Fibroblast of gingiva (primary cell): ENCODE results near the gene PSMD4.

ENCODE experiments used
- DNase-seq: peaks from one replicate; pipeline ENCODE4 v3.0.0-alpha.2; 2011; ENCODE audit warnings: low read depth

PSMD4 gene

DNA sequence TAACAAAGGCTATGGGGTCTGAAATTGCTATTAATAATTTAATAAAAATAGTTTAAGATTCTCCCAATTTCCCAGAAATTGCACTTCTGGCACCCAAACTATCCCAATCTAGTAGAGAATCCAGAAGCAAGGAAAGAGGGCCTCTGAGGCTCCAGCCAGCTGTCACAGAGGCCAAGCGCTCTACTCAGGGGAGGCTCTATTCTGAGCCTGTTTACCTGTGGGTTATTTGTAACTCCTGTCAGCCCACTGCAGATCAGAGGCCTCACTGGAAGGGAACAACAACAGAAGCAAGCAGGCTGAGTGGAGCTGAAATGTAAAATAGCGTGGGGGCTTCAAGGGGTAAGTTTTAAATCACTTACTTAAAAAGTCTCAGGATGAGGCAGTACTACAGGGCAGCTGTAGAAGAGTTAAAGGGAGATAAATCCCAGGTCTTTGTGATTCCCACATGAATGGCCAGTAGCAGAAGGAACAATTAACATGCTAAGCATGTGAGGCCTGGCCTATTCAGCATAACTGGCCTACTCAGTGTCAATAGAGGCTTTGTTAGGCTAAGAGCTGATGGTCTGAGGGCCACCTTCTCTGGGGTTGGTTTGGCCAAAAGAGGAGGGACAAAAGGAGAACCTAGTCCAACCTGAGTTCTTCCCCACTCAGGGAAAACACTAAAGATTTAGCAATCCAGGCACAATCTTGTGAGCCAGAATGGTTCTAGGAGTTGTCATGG, 40.4 kb downstream of the PSMD4 start:
- DNase-seq = no peak

DNA sequence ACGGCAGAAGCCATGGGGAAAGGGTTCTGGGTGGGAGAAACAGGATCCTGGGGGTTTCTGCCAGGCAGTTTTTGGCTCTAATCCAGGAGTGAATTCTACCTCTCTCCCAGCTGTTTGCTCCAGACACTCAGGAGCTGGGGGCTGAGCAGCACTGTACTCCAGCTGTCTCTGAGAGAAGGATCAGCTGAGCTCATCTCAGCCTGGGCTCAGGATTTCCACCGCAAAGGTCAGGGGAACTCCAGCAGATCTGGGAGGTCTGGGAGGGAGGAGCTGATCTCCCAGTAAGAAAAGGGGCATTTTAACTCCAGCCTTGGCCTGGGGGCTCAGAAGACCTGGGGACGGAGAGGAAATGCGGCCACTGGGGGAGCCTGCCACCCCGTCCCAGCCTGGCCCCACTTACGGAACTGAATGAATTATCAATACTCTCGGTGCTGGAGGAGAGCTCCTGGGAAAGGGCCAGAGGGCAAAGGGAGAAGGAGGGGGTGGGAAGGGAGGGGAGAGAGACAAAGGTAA, 55.3 kb downstream of the PSMD4 start:
- DNase-seq = peak; percentile 27

DNA sequence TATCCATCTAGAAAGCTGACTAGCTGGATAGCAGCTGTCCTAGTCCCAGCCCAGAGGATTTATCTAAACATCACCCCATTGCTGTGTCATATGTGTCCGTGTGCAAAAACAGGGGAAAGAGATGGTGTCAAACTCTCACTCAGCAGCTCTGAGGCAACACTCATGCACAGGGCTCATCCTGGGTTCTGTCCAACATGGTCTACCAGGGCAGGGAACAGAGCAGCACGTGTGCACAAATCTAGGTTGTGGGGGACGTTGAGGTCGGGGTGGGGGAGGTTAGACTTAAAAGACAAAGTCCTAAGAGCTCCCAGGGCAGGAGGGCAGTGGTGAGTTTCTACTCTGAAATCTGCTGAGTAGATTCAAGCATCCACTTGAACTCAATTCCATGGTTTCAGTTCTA, 56.5 kb downstream of the PSMD4 start:
- DNase-seq = no peak

DNA sequence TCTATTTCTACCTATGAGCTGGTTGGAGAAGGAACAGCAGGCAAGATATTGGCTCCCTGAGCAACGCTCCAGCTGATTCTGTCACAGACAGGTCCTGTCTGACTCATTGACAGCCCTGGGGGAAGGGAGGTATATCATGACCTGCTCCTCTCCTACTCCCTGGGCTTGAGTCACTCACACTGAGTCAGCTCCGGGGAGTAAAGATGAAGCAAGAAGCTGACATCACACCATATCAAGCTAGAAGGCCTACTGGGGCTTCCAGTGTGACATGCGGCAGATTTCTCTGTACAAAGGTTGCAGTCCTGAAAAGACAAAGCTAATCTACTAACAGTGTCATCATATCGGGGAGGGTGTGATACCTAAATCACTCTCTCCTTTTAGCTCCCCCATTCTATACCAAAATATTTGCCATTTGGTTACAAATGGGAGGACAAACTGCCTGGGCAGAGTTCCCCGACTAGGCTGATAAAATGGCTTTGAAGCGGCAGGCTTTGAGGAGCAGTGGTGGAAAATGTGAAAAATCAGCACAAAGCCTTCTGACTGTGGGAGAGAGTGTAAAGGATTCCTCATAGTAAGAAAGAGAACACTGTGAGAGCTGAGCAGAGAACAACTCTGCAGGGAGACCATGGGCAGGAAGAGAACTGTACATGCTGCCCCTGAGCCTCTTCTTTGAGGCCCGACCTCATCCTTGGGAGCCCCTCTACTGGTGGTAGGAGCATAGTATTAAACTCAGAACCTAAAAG, 57.2 kb downstream of the PSMD4 start:
- DNase-seq = peak; percentile 96

DNA sequence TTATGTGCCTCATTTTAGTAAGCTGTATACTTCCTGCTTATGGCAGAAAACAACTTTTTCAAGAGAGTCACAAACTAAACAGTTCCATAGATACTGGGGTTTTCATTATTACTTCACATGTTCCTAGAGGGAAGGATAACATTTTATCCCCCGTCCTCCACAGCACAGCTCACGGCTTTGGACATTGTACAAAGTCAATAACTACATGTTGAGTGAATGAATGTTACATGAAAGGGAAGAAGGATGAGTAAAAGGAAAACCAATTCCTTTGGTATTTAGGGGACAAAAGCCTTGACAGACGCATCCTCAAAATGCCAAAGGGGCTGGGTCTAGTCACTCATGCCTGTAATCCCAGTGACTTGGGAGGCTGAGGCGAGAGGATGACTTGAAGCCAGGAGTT, 57.9 kb downstream of the PSMD4 start:
- DNase-seq = peak; percentile 57

DNA sequence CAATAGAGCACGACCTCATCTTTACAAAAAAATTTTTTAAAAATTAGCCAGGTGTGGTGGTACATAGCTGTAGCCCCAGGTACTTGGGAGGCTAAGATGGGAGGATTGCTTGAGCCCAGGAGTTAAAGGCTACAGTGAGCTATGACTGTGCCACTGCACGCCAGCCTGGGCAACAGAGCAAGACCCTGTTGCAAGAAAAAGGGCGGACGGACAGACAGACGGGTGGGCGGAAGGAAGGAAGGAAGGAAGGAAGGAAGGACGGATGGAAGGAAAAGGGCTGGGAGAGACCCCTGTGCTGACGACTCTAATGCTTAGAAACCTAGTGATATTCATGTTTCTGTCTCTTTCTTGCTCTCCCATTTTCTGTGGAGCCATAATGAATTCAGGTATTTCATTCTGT, 58.3 kb downstream of the PSMD4 start:
- DNase-seq = no peak

DNA sequence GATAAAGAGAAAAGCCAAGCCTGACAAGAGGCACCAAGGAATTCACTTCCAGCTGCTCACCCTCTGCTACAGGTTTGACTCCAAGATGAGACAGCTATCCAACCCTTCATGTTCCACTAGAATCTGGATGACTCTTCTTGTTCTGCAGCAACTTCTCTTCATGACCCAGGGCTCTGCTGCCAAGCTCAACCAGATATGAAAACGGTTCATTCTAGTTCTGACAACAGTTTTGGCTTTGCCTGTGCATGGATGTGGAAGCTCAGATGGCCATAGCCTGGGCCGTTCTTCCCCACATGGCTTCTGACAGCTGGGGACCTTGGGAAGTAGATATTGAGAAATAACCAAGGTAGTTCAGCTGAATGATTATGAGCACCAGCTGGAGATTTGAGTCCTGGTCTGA, 59.0 kb downstream of the PSMD4 start:
- no peak for DNase-seq

DNA sequence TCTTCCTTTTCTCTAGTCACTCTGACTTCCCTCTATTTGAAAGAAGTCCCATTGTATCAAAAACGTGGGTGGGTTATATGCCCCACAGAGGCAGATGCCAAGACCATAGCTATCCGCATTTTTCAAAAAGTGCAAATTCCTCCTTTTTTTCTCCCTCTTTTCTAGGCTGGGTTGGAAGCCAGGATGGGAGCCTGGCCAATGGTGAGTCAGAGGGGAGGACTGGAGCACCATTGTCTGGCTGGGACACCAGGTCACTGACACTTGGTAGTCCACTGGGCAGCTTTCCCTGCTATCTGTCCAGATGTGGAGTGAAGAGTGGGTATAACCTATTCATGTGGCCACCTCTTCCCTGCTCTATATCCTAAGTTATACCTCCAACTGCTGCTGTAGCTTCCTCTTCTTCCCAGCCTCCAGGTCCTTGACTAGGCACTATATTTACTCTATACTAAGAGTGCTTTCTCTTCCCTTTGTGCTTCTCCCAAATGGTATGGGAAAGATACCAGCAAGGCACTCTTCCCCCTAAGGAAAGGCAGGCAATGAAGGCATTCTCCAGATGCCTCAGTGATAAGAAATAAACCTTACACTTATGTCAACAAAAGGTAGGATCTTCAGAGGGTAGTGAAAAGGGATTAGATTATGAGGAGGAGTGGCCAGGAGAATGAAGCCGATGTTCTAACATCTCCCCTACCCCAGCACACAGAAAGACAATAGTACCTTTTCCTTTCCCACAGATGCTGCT, 59.8 kb downstream of the PSMD4 start:
- peak; percentile 82 for DNase-seq

DNA sequence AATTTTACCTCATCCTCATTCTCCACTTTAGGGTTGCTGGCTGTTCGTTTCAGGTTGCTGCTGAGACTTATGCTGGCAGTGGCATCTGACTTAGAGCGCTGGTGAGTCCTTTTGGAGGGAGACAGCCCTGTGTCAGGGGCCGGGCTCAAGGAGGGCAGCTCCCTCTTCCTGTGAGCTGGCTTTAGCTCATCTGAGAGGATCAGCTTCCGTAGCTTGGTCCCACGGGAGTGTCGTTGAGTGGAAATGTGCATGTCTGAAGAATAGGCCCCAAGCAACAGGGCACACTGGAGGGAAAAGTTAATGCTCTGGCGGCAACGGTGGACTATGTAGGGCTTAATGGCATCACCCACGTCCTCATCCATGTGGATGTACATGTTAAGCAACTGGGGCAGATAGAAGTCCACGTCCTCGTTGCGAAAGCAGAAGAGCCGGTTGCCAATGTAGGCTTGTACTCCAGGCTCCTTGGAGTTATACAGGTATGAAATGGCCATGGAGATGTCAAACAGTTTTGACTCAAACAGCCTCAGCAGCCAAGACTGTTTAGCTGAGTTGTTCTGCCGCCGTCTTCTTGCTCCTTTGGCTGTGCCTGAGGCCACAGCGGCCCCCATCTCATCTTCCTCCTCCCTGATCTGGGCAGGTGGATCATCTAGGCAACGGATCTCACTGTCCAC, 61.2 kb downstream of the PSMD4 start:
- no peak for DNase-seq
